Suprapubic skin (tissue), 3 donors: ENCODE measurements around the gene AEBP1.

Experiments
- CTCF ChIP-seq, 2 donors: fragments of 200-600 bp in 1 of 2; fragments of 450-650 bp in 1 of 2; sonication (generic) in 1 of 2; IDR thresholded peaks; one replicate each; pipeline ENCODE4 v1.5.1; 2016 to 2019; ENCODE audit warnings: antibody characterized with exemption in 2 of 2, mild to moderate bottlenecking in 1 of 2, moderate library complexity in 1 of 2
- POLR2A ChIP-seq, 2 donors: fragments of 450-650 bp; IDR thresholded peaks; one replicate each; pipeline ENCODE4 v1.6.1; 2017; ENCODE audit warnings: antibody characterized with exemption in 2 of 2, mild to moderate bottlenecking in 2 of 2, moderate library complexity in 2 of 2

GRCh38 chr7:44085546-44085945, 18.6 kb upstream of the AEBP1 start:
- TF ChIP-seq CTCF (IDR thresholded peaks at IDR 0.05), result no peak
- TF ChIP-seq POLR2A (IDR thresholded peaks at IDR 0.05), result no peak
